Superior temporal gyrus (tissue), 1 donor: ENCODE measurements around the gene DOCK11.

Source experiments
- DNase-seq: peaks from one replicate; pipeline ENCODE4 v3.0.0-alpha.2; 2016; ENCODE audit errors: extremely low spot score

DOCK11 gene

DNA sequence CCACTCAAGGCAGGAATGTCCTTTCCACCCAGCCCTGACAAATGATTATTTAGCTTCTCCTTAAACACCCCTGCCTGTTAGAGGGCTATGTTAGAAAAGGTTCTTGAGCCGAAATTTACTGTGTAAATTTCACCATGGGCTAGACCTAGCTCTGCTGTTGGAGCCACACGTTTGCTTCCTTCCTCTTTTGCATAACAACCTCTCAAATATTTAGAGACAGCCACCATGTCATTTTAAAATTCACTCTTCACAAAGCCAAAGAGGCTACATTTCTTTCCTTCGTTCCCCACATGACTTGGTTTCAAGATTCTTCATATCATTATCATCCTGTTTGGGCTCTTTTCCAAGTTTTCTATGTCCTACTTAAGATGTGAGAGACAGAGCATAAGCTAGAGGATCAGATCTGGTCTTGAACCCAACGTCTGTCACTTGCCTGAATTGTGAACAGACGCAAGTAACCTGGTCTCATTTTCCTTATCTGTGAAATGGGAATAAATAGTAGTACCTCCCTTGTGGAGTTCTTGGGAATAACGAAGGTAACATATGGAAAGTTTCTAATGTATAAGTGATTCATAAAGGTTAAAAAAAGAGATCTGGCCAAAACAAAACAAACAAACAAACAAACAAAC is 6.7 kb downstream of the DOCK11 start:
- DNase-seq: no peak

DNA sequence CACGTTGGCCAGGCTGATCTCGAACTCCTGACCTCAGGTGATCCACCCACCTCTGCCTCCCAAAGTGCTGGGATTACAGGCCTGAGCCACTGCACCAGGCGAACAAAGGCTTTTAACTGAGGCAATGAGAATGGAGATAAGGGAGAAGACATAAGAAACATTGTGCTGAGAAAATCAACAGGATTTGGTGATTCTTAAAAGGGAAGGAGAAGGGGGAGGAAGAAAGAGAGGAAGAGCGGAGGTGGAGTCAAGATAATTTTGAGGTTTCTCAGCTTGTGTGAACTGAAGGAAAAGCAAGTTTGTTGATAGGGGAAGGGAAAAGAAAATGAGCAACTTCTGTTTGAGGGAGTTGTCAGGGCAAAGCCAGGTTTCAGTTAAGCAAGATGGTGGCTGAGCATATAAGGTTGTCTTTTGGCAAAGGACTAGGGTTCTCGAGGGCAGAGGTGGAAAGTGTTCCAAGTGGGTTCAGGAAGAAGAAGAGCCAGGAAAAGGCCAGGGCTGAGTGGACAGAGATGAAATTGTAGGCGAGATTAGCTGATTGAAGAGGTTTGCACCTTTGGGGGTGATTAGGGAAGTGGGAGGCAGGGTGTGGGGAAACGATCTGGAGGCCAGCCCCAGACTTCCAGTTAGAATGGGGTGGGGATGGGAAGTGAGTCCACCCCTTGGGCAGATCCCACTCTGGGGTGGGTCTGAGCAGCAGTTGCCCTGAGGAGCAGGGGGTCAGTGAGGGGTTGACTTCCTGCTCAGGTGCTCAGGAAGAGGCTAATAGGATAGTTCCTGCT is 7.8 kb downstream of the DOCK11 start:
- no peak for DNase-seq

DNA sequence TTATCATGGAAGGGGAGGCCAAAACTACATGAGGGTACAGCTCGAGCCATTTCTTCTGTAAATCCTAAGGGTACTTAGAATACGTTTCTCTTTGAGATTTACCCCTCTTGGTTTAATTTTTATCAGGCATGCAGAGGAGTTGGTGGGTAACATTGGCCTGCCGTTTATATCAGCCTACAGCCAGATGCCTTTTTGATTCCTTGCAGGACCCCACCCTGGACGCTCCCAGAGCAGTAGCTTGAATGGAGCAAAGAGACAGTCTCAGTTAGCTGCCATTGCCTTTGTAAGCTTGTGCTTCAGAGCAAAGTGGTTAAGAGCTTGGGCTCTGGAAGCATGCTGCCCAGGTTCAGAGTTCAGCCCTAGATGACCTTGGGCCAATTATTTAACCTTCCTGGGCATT is 9.0 kb downstream of the DOCK11 start:
- DNase-seq: no peak

DNA sequence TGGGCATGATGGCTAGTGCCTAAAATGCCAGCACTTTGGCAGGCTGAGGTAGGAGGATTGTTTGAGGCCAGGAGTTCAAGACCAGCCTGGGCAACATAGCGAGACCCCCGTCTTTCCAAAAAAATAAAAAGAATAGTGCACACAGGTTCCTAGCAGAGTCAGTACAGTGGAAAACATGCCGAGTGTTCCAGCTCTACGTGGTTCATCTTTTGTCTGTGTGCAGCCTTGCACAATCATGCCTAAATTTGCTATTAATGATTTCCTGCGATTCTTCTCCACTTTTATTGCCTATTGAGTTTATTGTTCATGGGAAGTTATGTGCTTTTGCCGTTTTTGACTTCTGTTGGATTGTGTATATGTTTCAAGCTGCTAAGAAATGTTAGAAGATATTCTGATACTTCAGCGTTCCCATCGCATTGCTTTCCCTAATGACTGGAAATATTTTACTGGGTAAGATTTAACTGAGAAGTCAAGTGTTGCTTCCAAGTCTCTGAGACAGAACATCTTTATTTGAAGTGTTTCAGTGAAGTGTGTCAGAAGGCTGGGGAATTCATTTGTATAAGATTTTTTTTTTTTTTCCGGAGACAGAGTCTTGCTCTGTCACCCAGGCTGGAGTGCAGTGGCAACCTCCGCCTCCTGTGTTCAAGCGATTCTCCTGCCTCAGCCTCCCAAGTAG is 11.3 kb downstream of the DOCK11 start:
- no peak for DNase-seq

DNA sequence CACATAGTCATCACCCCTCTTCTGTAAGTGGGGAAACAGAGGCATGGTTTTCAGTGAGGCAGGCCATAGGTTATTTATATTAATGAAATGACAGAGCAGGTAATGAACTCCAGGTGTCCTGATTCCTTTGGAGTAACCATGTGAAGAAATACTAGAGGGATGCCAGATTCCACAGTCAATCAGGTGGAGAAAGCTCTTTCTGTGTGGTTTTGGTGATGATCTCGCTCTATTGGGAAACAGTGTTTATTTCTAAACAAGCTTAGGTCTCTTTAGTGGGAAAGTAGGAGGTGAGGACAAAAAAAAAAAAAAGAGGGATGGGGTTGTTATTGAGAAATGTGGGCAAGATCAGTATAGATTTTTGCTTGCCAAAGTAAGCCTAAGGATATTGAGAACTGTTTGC is 12.2 kb downstream of the DOCK11 start:
- no peak for DNase-seq

DNA sequence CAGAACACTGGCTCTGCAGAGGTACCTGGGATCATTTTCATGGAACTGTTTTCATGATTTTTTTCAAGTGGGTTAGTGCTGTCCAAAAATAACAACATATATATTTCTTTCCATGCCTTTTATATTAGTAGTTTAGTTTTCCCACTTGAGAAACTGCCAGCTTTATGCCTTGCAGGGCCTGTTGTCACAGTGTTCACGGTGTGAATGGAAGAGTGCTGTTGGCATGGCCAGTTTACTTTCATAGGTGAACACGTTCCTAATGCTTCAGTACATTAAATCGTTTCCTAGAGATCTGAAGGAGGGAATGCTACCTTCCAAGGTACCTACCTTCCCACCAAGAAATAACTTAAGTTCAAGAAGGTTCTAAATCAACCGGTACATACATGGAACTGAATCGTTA is 12.6 kb downstream of the DOCK11 start:
- DNase-seq: no peak

DNA sequence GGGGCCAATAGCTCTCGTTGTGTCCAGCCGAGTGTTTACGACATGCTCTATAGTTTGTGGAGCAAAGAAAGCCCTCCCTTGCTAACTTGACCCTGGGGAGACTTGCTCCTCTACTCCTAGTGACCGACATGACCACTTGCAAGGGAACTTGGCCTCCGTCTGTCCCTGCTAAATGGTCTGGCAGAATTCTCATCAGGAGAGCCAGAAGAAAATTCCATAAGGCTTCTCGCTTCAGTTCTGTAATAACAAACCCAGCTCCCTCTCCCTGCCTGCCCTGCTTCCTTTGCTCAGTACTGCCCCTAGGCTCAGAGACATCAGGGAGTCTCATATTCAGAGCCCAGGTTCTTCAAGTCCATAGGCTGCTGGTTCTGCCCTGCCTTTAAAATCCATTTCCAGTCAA is 13.0 kb downstream of the DOCK11 start:
- DNase-seq: no peak

DNA sequence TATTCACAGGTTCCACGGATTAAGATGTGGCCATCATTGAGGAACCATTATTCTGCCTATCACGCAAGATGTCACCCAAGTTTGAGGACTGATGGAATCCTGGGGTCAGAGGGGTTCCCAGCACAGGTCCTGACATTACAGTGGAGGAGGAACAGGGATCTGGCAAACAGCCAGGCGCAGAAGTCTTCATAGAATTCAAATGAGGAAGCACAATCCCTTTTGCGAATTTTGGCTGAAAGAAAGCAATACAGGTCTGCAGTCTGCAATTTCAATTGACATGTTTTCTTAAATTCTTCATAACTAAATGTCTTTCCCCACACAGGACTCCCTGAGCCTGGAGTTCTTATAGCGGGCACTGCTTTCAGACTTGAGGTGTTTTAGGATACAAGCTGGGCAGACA is 14.5 kb downstream of the DOCK11 start:
- no peak for DNase-seq

DNA sequence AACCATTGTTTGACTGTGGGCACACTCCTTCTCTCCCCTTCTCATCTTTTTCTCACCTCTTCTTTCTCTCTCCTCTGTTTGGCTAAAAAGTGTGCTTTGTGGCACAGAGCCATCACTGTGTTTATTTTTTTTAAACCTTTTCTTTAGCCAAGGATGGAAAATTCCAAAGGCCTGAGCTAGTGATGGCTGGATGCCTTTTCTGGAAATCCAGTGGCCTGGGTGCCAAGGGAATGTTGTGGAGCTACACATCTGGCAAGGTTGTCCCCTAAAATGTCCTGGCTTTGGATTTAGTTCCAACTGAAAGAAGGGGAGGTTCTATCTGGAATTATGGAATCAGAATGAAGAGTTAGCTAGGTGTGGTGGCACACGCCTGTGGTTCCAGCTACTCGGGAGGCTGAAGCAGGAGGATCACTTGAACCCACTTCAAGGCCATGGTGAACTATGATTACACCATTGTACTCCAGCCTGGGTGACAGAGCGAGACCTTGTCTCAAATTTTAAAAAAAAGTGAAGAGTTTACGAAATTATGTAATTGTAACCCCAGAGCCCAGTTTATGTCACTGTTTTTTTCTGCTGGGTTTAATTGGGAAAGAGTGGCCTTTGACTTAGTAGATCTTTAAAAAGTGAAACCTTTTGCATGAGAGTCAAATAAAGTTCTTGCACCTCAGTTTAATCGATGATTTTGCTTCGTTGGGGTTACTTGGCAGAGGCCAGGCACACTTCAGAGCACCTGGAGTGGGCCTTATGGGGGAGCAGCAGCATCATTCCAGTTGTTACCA is 17.7 kb downstream of the DOCK11 start:
- DNase-seq: no peak

DNA sequence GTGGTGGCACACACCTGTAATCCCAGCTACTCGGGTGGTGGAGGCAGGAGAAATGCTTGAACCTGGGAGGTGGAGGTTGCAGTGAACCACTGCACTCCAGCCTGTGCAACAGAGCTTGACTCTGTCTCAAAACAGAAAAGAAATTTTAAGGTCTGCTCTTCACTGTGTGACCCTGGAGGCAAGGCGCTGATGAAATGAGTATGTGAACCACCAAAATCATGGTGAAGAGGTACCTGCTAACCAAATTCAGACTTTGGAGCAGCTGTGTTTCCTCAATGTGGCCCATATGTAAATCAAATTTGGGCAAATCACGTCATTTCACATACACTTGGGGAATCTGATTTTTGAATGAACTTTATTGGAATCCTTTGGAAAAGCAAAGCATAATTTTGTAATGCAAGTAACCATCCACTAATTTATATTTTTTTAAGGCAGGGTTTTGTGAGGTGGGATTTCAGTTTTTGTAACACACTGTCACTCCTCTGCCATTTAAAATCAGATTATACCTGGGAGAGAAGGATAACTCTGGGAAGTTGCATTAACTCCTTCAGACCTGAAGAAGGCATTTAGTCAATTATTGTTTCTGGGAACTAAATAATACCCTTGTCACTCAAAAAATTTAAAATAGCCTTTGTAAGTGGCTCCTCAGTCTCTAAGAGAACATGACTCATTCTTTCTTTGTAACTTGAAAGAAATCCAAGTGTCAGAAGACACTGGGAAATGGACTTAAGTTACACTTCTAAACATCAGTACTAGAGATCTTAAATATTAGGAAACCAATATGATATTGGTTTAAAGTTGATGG is 24.0 kb downstream of the DOCK11 start:
- DNase-seq: no peak

DNA sequence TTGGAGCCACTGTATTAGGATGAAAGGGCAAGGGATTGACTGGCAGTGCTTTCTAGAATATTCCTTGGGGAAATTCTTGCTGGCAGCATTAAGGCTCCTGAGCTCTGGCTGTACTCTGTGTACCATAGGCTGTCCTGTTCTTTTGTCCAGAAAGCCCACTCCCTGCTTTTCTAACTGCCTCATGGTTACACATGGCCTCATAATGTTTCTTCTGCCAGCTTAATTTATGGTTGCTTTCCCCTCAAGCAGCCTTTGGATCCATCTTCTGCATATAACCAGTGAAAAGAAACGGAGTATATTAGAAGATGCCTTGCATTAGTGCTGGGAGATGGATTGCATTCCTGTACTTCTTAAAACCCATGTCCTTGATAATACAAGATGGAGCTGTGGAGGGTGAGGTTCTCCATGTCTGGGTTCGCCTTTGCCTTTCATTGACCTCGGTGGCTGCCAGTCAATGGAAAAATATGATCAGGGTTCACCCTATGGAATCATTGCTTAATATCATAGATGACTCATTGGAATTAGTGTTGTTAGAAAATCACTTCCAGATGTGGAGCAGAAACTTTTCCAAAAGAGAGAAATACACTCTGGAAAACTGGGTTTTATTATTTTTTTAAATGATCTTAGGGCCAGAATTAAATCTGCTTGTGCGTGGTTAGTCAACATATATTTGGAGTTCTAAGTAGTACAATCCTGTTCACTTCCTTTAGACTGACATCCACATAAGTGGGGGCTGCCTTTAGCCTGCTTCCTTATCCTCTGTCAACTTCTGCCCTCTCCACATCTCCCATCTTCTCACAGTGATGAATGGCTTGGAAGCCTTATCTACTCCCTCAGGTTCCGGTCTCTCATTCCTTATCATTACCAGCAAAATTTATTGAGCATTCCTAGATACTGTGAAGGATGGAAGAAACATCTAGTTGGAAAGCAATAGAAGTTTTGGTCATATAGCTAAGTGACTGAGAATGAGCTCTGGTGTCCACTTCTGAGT is 24.9 kb downstream of the DOCK11 start:
- no peak for DNase-seq

DNA sequence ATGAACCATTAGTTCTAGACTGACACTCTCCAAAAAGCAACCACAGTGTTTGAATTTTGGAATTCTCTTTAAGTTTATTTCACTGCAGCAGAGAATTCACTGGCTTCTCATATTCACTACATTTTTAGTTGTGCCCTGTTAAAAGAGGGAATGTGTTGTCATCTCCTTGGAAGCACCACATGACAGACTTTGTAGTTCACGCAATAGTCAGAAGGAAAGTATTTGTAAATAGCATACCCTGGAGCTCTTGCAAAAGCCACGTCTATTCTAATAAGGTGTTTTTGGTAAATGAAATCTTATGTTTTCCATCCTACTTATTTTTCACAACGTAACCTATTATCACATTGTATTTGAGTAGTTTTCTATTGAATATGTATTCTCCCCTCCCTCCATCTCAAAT is 25.8 kb downstream of the DOCK11 start:
- DNase-seq: no peak

DNA sequence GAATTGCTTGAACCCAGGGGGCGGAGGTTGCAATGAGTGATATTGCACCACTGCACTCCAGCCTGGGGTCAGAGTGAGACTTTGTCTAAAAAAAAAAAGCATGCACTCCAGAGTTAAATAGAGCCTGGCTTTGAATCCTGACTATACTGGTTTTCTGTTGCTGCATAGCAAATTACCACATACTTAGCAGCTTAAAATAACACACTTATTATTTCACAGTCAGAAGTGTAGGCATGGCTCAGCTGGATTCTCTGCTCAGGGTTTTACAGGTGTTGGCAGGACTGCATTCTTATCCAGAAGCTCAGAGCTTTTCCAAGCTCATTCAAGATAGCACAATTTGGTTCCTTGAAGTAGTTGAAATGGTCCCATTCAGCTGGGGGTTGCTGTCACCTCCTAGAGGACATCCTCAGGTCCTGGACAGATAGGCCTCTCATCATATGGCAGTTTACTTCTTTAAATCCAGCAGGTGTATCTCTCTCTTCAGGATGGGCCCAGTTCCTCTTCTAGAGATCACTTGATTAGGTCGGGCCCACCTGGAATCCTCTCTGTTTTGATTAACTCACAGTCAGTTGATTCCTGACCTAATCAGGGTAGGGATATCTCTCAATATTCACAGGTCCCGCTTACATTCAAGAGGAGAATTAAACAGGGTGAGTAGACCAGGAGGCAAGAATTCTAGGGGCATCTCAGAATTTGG is 26.8 kb downstream of the DOCK11 start:
- no peak for DNase-seq

DNA sequence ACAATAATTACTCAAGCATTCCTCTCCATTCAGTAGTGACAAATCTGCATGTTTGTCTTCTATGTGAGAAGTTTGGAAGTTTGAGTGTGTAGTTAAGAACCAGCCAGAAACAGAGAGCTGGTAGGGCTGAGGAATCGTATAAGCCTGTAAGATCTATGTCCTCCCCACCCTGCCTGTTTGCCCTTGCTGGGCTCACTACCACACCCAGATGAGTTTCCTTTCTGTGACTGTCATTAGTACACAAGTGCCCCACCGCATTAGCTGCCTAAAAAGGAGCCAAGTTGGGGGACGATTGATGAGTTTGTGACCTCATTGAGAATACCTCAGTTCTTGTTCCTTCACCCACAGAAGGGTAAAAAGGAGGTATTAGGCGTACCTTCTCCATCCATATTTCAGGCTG is 28.3 kb downstream of the DOCK11 start:
- DNase-seq: no peak

DNA sequence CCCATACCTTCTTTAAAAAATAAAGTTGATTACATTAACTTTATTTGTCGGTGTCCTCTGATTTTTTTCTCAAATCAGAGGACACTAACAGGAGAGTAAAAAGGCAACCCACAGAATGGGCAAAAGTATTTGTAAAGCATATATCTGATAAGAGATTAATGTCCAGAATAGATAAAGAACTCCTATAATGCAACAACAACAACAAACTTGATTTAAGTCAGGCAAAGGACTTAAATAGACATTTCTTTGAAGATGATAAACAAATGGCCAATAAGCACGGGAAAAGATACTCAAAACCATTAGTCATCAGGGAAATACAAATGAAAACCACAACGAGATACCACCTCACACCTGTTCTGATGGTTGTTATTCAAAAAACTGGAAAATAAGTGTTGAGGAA is 28.7 kb downstream of the DOCK11 start:
- no peak for DNase-seq

DNA sequence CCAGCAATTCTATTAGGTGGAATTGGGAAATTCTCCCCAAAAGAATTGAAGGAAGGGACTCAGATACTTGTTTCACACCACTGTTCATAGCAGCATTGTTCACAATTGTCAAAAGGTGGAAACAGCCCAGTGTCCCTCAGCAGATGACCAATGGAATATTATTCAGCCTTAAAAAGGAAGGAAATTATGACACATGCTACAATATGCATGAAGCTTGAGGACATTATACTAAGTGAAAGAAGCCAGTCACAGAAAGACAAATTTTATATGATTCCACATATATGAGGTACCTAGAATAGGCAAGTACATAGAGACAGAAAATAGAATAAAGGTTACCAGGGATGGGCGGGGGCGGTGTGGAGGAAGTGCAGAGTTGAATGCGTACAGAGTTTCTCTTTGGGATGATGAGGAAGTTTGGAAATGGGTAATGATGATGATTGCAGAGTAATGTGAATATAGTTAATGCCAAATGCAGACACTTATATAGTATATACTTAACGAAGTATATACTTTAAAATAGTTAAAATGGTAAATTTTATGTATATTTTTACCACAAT is 29.6 kb downstream of the DOCK11 start:
- no peak for DNase-seq

DNA sequence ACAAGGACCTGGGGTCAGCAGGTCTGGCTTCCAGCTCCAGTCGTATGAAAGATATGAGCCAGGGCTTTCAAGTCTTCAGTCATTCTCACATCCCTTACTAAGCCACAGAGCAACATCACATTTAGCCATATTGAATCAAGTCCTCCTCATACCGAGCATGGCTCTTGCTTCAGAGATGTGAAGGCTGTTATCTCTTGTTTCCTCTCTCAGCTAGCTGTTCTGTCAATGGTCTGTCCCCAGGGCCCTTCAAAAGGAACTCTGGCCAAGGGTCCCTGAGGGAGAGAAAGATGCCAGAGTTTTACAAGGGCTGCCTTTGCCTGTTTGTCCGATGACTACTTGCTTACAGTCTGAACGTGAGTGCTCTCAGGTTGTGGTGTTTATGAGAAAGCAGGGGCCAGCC is 30.5 kb downstream of the DOCK11 start:
- no peak for DNase-seq

DNA sequence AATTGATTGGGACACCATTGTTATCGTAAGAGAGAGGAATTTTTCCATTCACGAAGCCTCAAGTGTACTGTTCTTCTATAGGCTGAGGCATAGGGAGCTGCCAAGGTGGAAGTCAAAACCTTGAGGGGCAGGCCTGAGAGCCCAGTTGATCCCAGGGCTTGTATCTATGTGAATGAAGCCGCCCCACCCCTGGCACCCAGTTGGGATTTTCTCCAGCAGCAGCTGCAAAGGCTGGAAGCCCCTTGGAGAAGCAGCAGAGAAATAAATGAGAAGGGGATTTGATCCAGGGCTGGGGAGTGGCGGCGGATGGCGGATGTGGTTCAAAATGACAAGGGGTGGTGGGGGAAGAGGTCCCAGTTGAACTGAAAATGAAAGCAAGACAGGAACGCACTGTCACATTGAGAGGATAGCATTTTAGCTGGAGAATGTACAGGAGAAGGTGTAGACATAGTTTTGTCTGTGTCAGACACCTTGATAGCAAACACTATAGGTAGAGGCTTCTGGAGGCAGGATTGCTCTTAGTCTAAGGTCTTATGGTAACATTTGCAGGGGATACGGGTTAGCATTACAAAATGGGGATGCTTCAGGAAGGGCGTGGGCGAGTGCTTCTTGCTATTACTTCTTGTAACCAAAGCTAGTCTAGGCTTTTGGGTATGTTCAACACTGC is 32.6 kb downstream of the DOCK11 start:
- no peak for DNase-seq
